ENCODE data around the gene IFNW1.
A peak's percentile ranks its signal among the peaks of the same experiment; 100 is the strongest.
"Not testable (repeated sequence)": the region's sequence is repeated elsewhere in the genome, so short reads cannot be mapped to it uniquely, and the experiment has no call there.

Gene IFNW1

DNA sequence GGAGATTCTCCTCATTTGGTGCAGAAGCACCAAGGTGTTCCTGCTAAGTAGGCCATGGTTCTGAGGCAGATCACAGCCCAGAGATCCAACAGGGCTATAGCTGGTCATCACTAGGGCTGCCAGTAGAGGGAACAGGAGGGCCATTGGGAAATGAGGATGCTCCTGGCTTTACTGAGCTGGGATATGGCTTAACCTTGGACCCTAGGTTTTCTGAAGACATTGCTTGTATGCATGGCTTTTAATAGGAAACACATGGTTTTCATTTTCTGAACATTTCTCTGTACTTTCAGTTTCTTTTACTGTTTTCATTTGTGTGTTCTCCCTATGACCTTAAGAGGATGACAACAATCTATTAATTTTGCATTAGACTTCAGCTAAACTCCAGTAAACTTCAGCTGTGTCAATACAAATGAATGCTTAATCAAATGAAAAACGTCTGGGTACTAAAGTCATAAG lies at the start of gene IFNW1:
Gene IFNW1 (minus strand): TSS at position 406 of the 456 bp plus-strand sequence. CDS start 262 bp downstream, at position 144.
- no peak within 1 kb of the TSS for H3K27ac Mint-ChIP-seq
- peaks cover 3% of the 10 kb centered on the region for H3K27me3 Mint-ChIP-seq
- peaks cover 47% of the 10 kb centered on the region for H3K4me1 Mint-ChIP-seq
- H3K4me3 Mint-ChIP-seq, result no peak within 1 kb of the TSS
- CTCF ChIA-PET, result interaction anchor here (1.1 to 1.3 kb wide), 2 partner anchors 9 to 11 kb away, joined by 3 to 5 read pairs; no protein-coding TSS in a partner anchor
- peaks cover 10% of the 10 kb centered on the region for H3K9me3 Mint-ChIP-seq
- DNase-seq, result no peak
- H3K36me3 Mint-ChIP-seq, result peaks cover 10% of the 10 kb centered on the region

DNA sequence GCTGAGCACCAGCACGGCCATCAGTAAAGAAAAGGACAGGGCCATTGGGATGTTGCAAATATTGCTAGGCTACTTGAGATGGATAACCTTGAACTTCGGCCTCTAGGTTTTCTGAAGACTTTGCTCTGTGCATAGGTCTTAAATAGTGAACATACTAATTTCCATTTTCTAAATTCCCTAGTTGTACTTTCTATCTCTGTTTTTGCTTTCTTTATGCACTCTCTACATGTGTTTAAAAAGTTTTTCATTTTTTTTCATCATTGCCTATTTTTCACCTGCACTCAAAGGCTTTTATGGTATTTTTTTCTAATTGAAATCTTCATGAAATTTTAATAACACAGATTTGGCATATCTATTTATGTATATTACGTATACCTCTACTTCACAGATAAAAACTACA lies 45.9 kb upstream of the IFNW1 start, which contains the start of gene IFNA4:
Gene IFNA4 (minus strand): TSS at position 101 of the 400 bp plus-strand sequence. CDS start 56 bp downstream, at position 45.
- peaks cover 28% of the 10 kb centered on the region for H3K27me3 Mint-ChIP-seq
- not testable (repeated sequence) for DNase-seq, H3K4me1 Mint-ChIP-seq, H3K27ac Mint-ChIP-seq, H3K36me3 Mint-ChIP-seq, H3K4me3 Mint-ChIP-seq, H3K9me3 Mint-ChIP-seq
- CTCF ChIA-PET, result interaction anchor here (0.7 kb wide), 1 partner anchor 461 kb away, joined by 3 read pairs; no protein-coding TSS in a partner anchor

GRCh38 chr9:21182810-21183736 lies 41.4 kb upstream of the IFNW1 start:
- H3K9me3 Mint-ChIP-seq, H3K36me3 Mint-ChIP-seq, H3K4me1 Mint-ChIP-seq, H3K4me3 Mint-ChIP-seq, H3K27ac Mint-ChIP-seq: not testable (repeated sequence)
- DNase-seq, result peak; percentile 40
- H3K27me3 Mint-ChIP-seq, result peaks cover 46% of the 10 kb centered on the region
- CTCF ChIA-PET, result interaction anchor here (0.6 to 2.9 kb wide), 22 partner anchors 8 to 605 kb away, joined by 3 to 13 read pairs (median 4); partner anchors contain the start of genes IFNA14 and KLHL9

DNA sequence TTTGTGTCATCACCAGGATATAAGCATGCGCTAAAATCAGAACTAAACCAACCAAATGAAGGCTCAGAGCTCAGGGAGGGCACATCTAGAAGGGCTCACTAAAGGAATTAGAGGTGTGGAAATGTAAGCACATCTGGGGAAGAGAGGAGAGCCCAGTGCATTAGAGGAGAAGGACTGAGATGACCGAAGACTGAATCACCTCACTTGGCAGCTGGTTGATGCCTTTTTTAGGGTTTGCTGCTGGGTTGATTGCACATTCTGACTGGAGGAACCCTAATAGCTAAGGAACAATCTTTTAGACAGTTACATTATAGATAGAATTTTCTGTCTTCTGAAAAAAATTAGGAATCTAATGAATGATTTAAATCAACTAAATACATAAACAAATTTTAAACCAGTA lies 33.0 kb upstream of the IFNW1 start:
- DNase-seq, result no peak
- Mint-ChIP-seq H3K4me1 (no peaks in the 10 kb centered on the region), H3K36me3 (no peaks in the 10 kb centered on the region), H3K9me3 (no peaks in the 10 kb centered on the region), H3K4me3 (no peak overlapping the region), H3K27ac (no peak overlapping the region), H3K27me3 (peaks cover 17% of the 10 kb centered on the region)
- CTCF ChIA-PET, result interaction anchor here (0.9 kb wide), 1 partner anchor 8 kb away, joined by 4 read pairs; no protein-coding TSS in a partner anchor

DNA sequence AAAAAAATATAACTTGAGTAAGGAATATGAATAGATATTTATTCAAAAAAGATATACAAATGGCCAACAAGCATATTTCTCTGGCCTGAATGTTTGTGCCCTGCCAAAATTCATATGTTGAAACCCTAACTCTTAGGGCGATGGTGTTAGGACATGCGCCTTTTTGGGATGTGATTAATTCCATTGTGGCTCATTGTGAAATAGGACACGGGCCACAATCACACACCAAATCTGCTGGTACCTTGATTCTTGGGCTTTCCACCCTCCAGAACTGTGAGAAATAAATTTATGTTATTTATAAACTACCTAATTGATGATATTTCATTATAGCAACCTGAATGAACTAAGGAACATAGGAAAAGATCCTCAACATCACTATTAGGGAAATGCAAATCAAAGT lies 30.5 kb upstream of the IFNW1 start:
- no peaks in the 10 kb centered on the region for H3K36me3 Mint-ChIP-seq
- H3K4me3 Mint-ChIP-seq, result no peak overlapping the region
- peaks cover 6% of the 10 kb centered on the region for H3K27me3 Mint-ChIP-seq
- no peak for DNase-seq
- no peaks in the 10 kb centered on the region for H3K9me3 Mint-ChIP-seq
- CTCF ChIA-PET, result no interaction called here
- H3K27ac Mint-ChIP-seq, result no peak overlapping the region
- H3K4me1 Mint-ChIP-seq, result no peaks in the 10 kb centered on the region

GRCh38 chr9:21171351-21171750 lies 29.7 kb upstream of the IFNW1 start:
- Mint-ChIP-seq H3K27ac (no peak overlapping the region), H3K4me3 (no peak overlapping the region), H3K36me3 (no peaks in the 10 kb centered on the region), H3K9me3 (no peaks in the 10 kb centered on the region), H3K4me1 (no peaks in the 10 kb centered on the region), H3K27me3 (peaks cover 5% of the 10 kb centered on the region)
- CTCF ChIA-PET, result no interaction called here
- DNase-seq, result no peak

- H3K27ac Mint-ChIP-seq, H3K4me3 Mint-ChIP-seq, CTCF ChIA-PET, H3K36me3 Mint-ChIP-seq, H3K9me3 Mint-ChIP-seq, DNase-seq: not testable (repeated sequence)
- Mint-ChIP-seq H3K4me1 (peaks cover 16% of the 10 kb centered on the region), H3K27me3 (peaks cover 15% of the 10 kb centered on the region)
Measured at GRCh38 chr9:21166560-21166959, 24.9 kb upstream of the IFNW1 start, which contains the start of gene IFNA21. Gene IFNA21 (minus strand): TSS chr9:21166660. CDS start chr9:21166612, 48 bp downstream.

- Mint-ChIP-seq H3K4me1 (peaks cover 27% of the 10 kb centered on the region), H3K4me3 (no peak overlapping the region), H3K27ac (no peak overlapping the region), H3K9me3 (peaks cover 4% of the 10 kb centered on the region), H3K36me3 (peaks cover 4% of the 10 kb centered on the region), H3K27me3 (peaks cover 15% of the 10 kb centered on the region)
- CTCF ChIA-PET, result no interaction called here
- DNase-seq, result no peak
Measured at GRCh38 chr9:21165516-21165915, 23.9 kb upstream of the IFNW1 start.

GRCh38 chr9:21160178-21160577 lies 18.5 kb upstream of the IFNW1 start:
- peaks cover 10% of the 10 kb centered on the region for H3K27me3 Mint-ChIP-seq
- H3K4me1 Mint-ChIP-seq, result peaks cover 51% of the 10 kb centered on the region
- peak; percentile 70 for DNase-seq
- H3K36me3 Mint-ChIP-seq, result peaks cover 11% of the 10 kb centered on the region
- H3K4me3 Mint-ChIP-seq, result peak overlapping the region; percentile 51
- peak overlapping the region; percentile 75 for H3K27ac Mint-ChIP-seq
- CTCF ChIA-PET, result interaction anchor here (1.1 to 3.0 kb wide), 4 partner anchors 9 to 81 kb away, joined by 3 to 13 read pairs (median 3); no protein-coding TSS in a partner anchor
- H3K9me3 Mint-ChIP-seq, result peaks cover 6% of the 10 kb centered on the region

DNA sequence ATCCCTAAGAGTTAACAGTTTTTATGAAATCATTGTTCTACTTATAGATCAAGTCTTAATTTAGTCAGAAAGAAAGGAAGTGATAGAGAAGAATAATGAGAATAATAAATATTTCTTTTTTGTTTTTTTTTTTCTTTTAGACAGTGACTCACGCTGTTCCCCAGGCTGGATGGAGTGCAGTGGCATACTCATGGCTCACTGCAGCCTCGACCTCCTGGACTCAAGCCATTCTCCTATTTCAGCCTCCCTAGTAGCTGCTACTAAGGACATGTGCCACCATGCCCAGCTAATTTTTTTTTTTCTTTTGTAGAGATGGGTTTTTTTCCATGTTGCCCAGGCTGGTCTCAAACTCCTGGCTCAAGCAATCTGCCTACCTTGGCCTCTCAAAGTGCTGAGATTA lies 13.9 kb upstream of the IFNW1 start:
- Mint-ChIP-seq H3K4me1 (peaks cover 33% of the 10 kb centered on the region), H3K36me3 (peaks cover 7% of the 10 kb centered on the region), H3K27ac (no peak overlapping the region), H3K27me3 (peaks cover 18% of the 10 kb centered on the region), H3K9me3 (peaks cover 2% of the 10 kb centered on the region), H3K4me3 (no peak overlapping the region)
- CTCF ChIA-PET, result no interaction called here
- no peak for DNase-seq

GRCh38 chr9:21154018-21154608 lies 12.5 kb upstream of the IFNW1 start:
- Mint-ChIP-seq H3K36me3 (peaks cover 9% of the 10 kb centered on the region), H3K9me3 (peaks cover 2% of the 10 kb centered on the region), H3K27me3 (peaks cover 31% of the 10 kb centered on the region), H3K4me3 (no peak overlapping the region), H3K4me1 (peaks cover 22% of the 10 kb centered on the region), H3K27ac (no peak overlapping the region)
- DNase-seq, result peak; percentile 40
- CTCF ChIA-PET, result interaction anchor here (0.7 to 1.6 kb wide), 10 partner anchors 27 to 645 kb away, joined by 3 to 10 read pairs (median 3); no protein-coding TSS in a partner anchor

GRCh38 chr9:21153336-21154017 lies 11.8 kb upstream of the IFNW1 start:
- Mint-ChIP-seq H3K27ac (no peak overlapping the region), H3K27me3 (peaks cover 31% of the 10 kb centered on the region), H3K36me3 (peaks cover 7% of the 10 kb centered on the region), H3K4me3 (no peak overlapping the region), H3K9me3 (peaks cover 3% of the 10 kb centered on the region), H3K4me1 (peaks cover 17% of the 10 kb centered on the region)
- CTCF ChIA-PET, result interaction anchor here (0.7 to 1.6 kb wide), 9 partner anchors 27 to 646 kb away, joined by 3 to 10 read pairs (median 3); no protein-coding TSS in a partner anchor
- no peak for DNase-seq

DNA sequence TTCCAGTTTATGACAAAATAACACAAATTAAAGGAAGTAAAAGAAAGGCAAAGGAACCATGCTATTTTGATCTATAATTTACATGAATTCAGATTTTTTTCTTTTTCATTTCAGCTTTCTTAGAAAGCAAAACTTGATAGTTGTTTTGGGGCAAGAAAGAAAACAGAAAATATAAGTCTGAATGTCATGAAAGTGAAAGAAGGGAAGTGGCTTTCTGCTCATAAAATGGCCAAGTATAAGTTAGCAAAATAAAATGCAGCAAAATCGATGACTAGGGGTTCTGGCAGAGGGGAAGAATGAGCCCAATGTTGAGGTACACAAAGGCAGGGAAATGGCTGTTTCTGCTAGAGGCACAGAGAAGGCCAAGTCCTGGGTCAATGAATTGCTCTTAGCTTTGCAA lies 3.0 kb upstream of the IFNW1 start:
- H3K4me1 Mint-ChIP-seq, result peaks cover 54% of the 10 kb centered on the region
- H3K36me3 Mint-ChIP-seq, result peaks cover 26% of the 10 kb centered on the region
- peak overlapping the region; percentile 74 for H3K27ac Mint-ChIP-seq
- peak overlapping the region; percentile 2 for H3K4me3 Mint-ChIP-seq
- peaks cover 11% of the 10 kb centered on the region for H3K27me3 Mint-ChIP-seq
- DNase-seq, result no peak
- peaks cover 31% of the 10 kb centered on the region for H3K9me3 Mint-ChIP-seq
- CTCF ChIA-PET, result no interaction called here

DNA sequence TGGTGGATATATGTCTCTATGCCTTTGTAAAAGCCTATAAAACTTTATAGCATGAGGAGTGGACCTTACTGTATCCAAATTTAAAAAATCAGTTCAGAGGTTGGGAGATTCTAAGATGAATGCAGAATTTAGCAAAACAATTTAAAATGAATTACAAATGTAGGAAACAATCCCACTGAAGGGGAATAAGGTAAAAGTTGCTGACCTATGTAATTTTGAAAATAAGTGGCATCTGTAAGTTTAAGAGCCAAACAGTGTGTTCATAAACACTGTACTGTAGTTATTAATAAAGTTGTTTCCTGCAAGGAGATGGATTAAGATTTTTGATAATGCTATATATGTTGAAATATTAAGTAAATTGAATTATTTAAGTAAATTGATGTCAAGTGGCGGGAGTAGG lies 4.6 kb downstream of the IFNW1 start:
- DNase-seq, result no peak
- Mint-ChIP-seq H3K36me3 (no peaks in the 10 kb centered on the region), H3K4me3 (no peak overlapping the region), H3K4me1 (peaks cover 11% of the 10 kb centered on the region), H3K9me3 (no peaks in the 10 kb centered on the region), H3K27ac (no peak overlapping the region), H3K27me3 (peaks cover 26% of the 10 kb centered on the region)
- CTCF ChIA-PET, result no interaction called here
